GM13977 (cell line): ENCODE data around the gene CHADL.

Experiments used
- DNase-seq: peaks from one replicate; pipeline ENCODE4 v3.0.0; 2012; ENCODE audit warnings: low spot score
- in situ Hi-C: fragments of 300-500 bp; cut with MboI; formaldehyde crosslinking; loops from one replicate; pipeline ENCODE4 v1.12.0; 2022; ENCODE audit warnings: low sequenced_read_pairs, low pct_unique_long_range_greater_than_20kb, mixed read lengths, inconsistent platforms; ENCODE audit not compliant: unreplicated experiment
- TF ChIP-seq, protein P1 (sequence below): IDR thresholded peaks from 2 replicates; pipeline ENCODE4 v1.5.1; 2012; ENCODE audit warnings: mild to moderate bottlenecking, control low read depth; ENCODE audit not compliant: insufficient read depth; ENCODE audit errors: extremely low read depth, missing control alignments

Gene CHADL

DNA sequence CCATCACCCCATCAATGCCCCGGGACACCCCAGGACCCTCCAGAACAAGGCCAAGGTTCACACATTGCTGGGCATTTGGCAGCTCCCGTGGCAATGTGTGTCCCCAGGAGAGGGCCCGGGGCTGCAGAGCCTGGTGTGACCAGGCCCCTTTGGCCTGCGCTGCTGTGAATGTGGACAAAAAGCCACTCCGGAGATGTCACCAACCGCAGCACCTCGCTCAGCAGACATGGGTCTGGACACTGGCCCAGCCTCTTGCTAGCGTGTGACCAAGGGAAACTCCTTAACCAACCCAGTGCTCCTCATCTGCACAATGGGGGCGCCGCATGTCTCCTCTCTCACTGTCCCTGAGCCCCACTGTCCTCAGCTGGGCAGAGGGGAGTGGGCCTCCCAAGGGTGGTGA, 8.0 kb upstream of the CHADL start:
- TF ChIP-seq, protein P1, sequence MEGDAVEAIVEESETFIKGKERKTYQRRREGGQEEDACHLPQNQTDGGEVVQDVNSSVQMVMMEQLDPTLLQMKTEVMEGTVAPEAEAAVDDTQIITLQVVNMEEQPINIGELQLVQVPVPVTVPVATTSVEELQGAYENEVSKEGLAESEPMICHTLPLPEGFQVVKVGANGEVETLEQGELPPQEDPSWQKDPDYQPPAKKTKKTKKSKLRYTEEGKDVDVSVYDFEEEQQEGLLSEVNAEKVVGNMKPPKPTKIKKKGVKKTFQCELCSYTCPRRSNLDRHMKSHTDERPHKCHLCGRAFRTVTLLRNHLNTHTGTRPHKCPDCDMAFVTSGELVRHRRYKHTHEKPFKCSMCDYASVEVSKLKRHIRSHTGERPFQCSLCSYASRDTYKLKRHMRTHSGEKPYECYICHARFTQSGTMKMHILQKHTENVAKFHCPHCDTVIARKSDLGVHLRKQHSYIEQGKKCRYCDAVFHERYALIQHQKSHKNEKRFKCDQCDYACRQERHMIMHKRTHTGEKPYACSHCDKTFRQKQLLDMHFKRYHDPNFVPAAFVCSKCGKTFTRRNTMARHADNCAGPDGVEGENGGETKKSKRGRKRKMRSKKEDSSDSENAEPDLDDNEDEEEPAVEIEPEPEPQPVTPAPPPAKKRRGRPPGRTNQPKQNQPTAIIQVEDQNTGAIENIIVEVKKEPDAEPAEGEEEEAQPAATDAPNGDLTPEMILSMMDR: no peak
- no peak for DNase-seq
- in situ Hi-C loops: no loop called here

DNA sequence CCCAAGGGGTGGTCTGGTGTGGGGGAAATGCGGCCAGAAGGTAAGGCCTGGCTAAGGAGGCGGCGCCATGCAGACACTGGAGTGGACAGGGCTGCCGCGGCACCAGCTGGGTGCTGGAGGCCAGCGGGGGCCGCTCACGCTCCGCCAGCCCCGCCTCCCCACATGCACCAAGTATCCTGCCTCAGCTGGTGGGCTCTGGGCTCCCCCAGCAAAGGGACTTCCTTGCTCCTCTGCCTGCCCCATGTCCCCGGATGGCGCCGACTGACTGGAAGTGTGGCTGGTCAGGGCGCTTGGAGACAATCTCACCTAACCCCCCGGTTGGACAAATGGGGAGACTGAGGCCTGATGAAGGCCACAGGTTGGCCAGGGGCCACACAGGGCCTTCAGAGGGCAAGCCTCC, 7.6 kb upstream of the CHADL start:
- in situ Hi-C loops: no loop called here
- DNase-seq: no peak
- TF ChIP-seq, protein P1: no peak

DNA sequence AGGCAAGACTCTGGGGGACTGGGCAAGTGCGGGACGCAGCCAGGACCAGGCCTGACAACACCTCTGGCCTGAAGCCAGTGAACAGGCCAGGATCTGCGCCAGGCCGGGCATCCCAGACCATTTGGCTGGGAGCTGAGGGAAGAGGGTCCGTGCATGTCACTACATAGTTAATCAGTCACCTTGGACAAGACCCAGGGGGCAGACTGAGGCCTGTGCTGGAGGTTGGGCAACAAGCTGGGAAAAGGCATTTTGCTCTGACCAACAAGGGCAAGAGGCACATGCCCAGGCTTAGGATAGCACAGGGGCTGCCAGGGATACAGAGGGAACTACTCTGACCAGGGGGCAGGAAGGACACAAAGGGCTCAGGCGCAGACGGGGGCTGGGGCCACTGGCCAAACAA, 7.0 kb upstream of the CHADL start:
- no peak for DNase-seq
- TF ChIP-seq, protein P1: no peak
- in situ Hi-C loops: no loop called here

DNA sequence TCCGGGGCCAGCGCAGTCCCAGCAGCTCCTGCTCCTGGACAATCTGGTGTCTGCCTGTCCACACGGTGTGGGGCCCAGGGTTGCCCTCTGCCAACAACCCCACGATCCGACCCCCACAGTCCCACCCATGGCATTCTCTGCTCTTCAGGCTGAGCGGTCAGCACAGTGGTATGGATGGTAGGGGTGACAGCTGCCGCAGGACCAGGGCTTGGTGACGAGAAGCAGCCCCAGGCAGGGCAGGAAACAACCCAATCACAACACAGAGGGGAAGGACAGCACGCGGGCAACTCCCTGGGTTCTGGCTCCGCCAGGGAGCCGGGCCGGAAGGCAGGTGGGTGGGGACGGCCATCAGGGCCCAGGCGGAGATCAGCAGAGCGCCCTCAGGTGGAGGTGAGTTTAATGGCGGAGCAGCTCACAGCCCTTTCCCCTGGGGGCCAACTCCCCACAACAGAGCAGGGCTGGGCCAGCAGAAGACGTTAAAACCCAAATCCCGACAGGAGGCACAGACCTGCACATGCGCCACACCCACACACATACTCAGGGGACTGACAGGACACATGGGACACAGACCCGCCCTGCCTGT, 5.3 kb upstream of the CHADL start:
- in situ Hi-C loops: no loop called here

DNA sequence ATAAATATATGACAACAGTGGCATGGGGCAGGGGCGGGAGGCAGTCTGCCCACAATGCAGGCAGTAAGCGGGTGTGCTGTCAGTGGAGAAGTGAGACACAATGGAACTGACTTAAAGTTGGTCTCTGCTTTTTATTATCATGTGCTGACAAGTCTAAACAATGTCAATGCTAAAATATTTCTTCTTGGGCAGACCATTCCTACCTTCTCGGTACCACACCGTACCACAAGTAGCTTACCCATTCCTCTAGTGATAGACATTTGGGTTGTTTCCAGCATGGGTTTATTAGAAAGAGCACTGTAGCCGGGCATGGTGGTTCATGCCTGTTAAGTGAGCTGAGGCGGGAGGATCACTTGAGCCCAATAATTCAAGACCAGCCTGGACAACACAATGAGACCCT, 2.6 kb upstream of the CHADL start:
- in situ Hi-C loops: no loop called here
- no peak for DNase-seq
- TF ChIP-seq, protein P1: no peak

More for the DNA sequence above, 5.3 kb upstream of the CHADL start:
- TF ChIP-seq, protein P1: no peak
- DNase-seq: no peak

DNA sequence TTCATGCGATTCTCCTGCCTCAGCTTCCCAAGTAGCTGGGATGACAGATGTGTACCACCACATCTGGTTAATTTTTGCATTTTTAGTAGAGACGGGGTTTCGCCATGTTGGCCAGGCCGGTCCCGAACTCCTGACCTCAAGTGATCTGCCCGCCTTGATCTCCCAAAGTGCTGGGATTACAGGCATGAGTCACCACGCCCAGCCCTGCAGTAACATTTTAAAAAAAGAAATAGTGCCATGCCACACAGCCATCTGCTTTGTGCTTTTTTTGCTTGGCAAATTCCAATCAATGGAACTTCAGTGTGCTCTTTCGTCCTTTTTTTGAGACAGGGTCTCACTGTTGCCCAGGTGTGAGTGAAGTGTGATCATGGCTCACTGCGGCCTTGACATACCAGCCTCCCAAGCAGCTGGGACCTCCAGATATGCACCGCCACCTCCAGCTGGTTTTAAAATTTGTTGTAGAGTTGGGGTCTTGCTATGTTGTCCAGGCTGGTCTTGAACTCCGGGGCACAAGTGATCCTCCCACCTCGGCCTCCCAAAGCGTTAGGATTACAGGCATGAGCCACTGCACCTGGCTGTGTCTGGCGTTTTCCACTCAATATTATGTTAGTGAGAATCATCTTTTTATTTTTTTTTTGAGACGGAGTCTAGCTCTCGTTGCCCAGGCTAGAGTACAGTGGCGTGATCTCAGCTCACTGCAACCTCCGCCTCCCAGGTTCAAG, 1.8 kb upstream of the CHADL start:
- no peak for DNase-seq
- in situ Hi-C loops: no loop called here
- TF ChIP-seq, protein P1: no peak
